OCI-LY7 (cell line): ENCODE data around the gene WNK2.

Experiments used
- CTCF ChIP-seq: fragments of 200-600 bp; sonication (generic); conservative IDR thresholded peaks from 2 replicates; pipeline ENCODE4 v1.5.1; 2014; ENCODE audit warnings: mild to moderate bottlenecking, antibody characterized with exemption, low read length, moderate library complexity, mixed read lengths
- EZH2phosphoT487 ChIP-seq: fragments of 200-600 bp; sonication (generic); IDR thresholded peaks from 2 replicates; pipeline ENCODE4 v1.6.1; 2018; ENCODE audit warnings: low read depth, borderline replicate concordance, mild to moderate bottlenecking, mixed run types, antibody characterized with exemption, low read length, moderate library complexity, mixed read lengths

- TF ChIP-seq CTCF (no peak), EZH2phosphoT487 (no peak)
Measured at GRCh38 chr9:93189369-93190132, 5.6 kb downstream of the WNK2 start.
